GM10266 (cell line): ENCODE measurements around the gene FADS3.

Source experiments
- DNase-seq: peaks from one replicate; pipeline ENCODE4 v3.0.0; 2012; ENCODE audit errors: extremely low spot score
- CTCF ChIP-seq: IDR thresholded peaks from 2 replicates; pipeline ENCODE4 v1.5.1; 2012; ENCODE audit warnings: mild to moderate bottlenecking, low read depth; ENCODE audit not compliant: control insufficient read depth, insufficient read depth; ENCODE audit errors: missing control alignments

The FADS3 gene

GRCh38 chr11:61827571-61828378 lies 63.6 kb downstream of the FADS3 start, which contains the start of gene FADS2:
Gene FADS2, plus strand, starts transcription at chr11:61828300. Its CDS starts 91 bp downstream, at chr11:61828391.
- no peak for TF ChIP-seq CTCF
- peak; percentile 96 for DNase-seq

GRCh38 chr11:61826930-61827570 lies 64.3 kb downstream of the FADS3 start:
- peak; percentile 35 for DNase-seq
- no peak for TF ChIP-seq CTCF
